HepG2 (cell line): ENCODE measurements around the gene SMAP1. TPM values are rescaled to one million over a fixed set of nuclear protein-coding genes. Genes with fewer than 3 reads are reported as not detected.
A peak's percentile ranks its signal among the peaks of the same experiment; 100 is the strongest.

Experiments
- AHR ChIP-seq: IDR thresholded peaks from 2 replicates; pipeline ENCODE4 v1.6.1; 2018; ENCODE audit warnings: missing genetic modification reagents, missing compliant biosample characterization
- BCL3 ChIP-seq: sonication (generic); formaldehyde crosslinking; IDR thresholded peaks from 2 replicates; pipeline ENCODE4 v1.5.1; 2020; ENCODE audit warnings: mild to moderate bottlenecking, missing genetic modification reagents, moderate library complexity
- BRCA1 ChIP-seq: sonication (generic); formaldehyde crosslinking; IDR thresholded peaks from 2 replicates; pipeline ENCODE4 v1.4.0; 2020; ENCODE audit warnings: missing genetic modification reagents
- ELF3 ChIP-seq: IDR thresholded peaks from 2 replicates; pipeline ENCODE4 v1.6.1; 2016; ENCODE audit warnings: missing genetic modification reagents, missing compliant biosample characterization
- HNRNPLL ChIP-seq: fragments of 200-400 bp; formaldehyde crosslinking; IDR thresholded peaks from 2 replicates; pipeline ENCODE4 v1.6.1; 2017; ENCODE audit warnings: mild to moderate bottlenecking, low read depth, low read length; ENCODE audit not compliant: poor library complexity, severe bottlenecking
- IRF9 ChIP-seq: sonication (generic); formaldehyde crosslinking; IDR thresholded peaks from 2 replicates; pipeline ENCODE4 v1.8.0; 2022; ENCODE audit warnings: missing genetic modification reagents, mild to moderate bottlenecking, borderline replicate concordance
- MATR3 ChIP-seq: sonication (generic); formaldehyde crosslinking; IDR thresholded peaks from 2 replicates; pipeline ENCODE4 v1.4.0; 2020; ENCODE audit warnings: missing genetic modification reagents
- MEF2D ChIP-seq: sonication (generic); formaldehyde crosslinking; IDR thresholded peaks from 2 replicates; pipeline ENCODE4 v1.5.1; 2020; ENCODE audit warnings: mild to moderate bottlenecking, missing genetic modification reagents
- NFYB ChIP-seq: sonication (generic); formaldehyde crosslinking; IDR thresholded peaks from 2 replicates; pipeline ENCODE4 v1.4.0; 2020; ENCODE audit warnings: missing genetic modification reagents
- NR2F6 ChIP-seq, 2 experiments: IDR thresholded peaks; 2 replicates each; pipeline ENCODE4 v1.6.1; 2016; ENCODE audit warnings: antibody characterized with exemption in 1 of 2, mild to moderate bottlenecking in 1 of 2
- PAXIP1 ChIP-seq: sonication (generic); formaldehyde crosslinking; conservative IDR thresholded peaks from 2 replicates; pipeline ENCODE4 v1.4.0; 2020; ENCODE audit warnings: mild to moderate bottlenecking, missing genetic modification reagents, moderate library complexity
- PTBP1 ChIP-seq: fragments of 200-400 bp; formaldehyde crosslinking; IDR thresholded peaks from 2 replicates; pipeline ENCODE4 v1.6.1; 2018; ENCODE audit warnings: low read length, low read depth; ENCODE audit not compliant: poor library complexity, severe bottlenecking
- RFXAP ChIP-seq: sonication (generic); formaldehyde crosslinking; IDR thresholded peaks from 2 replicates; pipeline ENCODE4 v1.4.0; 2020; ENCODE audit warnings: missing genetic modification reagents, borderline replicate concordance
- SATB2 ChIP-seq: sonication (generic); formaldehyde crosslinking; IDR thresholded peaks from 2 replicates; pipeline ENCODE4 v1.5.0; 2020; ENCODE audit warnings: missing genetic modification reagents
- ZNF10 ChIP-seq: sonication (generic); formaldehyde crosslinking; IDR thresholded peaks from 2 replicates; pipeline ENCODE4 v1.4.0; 2020; ENCODE audit warnings: mild to moderate bottlenecking, low read depth, missing genetic modification reagents, borderline replicate concordance
- ZNF136 ChIP-seq: sonication (generic); formaldehyde crosslinking; IDR thresholded peaks from 2 replicates; pipeline ENCODE4 v1.8.1; 2022; ENCODE audit warnings: low read depth, mild to moderate bottlenecking, moderate library complexity, missing genetic modification reagents
- ZNF296 ChIP-seq: sonication (generic); formaldehyde crosslinking; conservative IDR thresholded peaks from 2 replicates; pipeline ENCODE4 v1.5.0; 2020; ENCODE audit warnings: mild to moderate bottlenecking, missing genetic modification reagents
- ZNF34 ChIP-seq: sonication (generic); formaldehyde crosslinking; IDR thresholded peaks from 2 replicates; pipeline ENCODE4 v1.4.0; 2020; ENCODE audit warnings: mild to moderate bottlenecking, missing genetic modification reagents, borderline replicate concordance
- ZNF569 ChIP-seq: sonication (generic); formaldehyde crosslinking; IDR thresholded peaks from 2 replicates; pipeline ENCODE4 v1.5.0; 2020; ENCODE audit warnings: mild to moderate bottlenecking, missing genetic modification reagents, moderate library complexity, borderline replicate concordance
- ZNF660 ChIP-seq: sonication (generic); formaldehyde crosslinking; IDR thresholded peaks from 2 replicates; pipeline ENCODE4 v1.5.1; 2020; ENCODE audit warnings: mild to moderate bottlenecking, low read depth, missing genetic modification reagents, borderline replicate concordance
- polyA plus RNA-seq, 8 experiments: library from polyadenylated mRNA; depleted of rRNA in 3 of 8; stranded (reverse) in 7 of 8; unstranded in 1 of 8; fragments of >200 nt; fragmentation: Illumina TruSeq in 4 of 8; extraction: Trizol in 4 of 8; gene quantifications; 2 replicates each; pipeline versions ENCODE4 v1.2.1 to v1.2.3, GENCODE V29; 2011 to 2016; ENCODE audit warnings: low read depth in 4 of 8, missing spikeins in 1 of 8, mixed read lengths in 1 of 8; ENCODE audit not compliant: insufficient read depth in 1 of 8
- total RNA-seq, 5 experiments: library from RNA; depleted of rRNA; stranded (reverse); fragments of >200 nt; fragmentation: Illumina TruSeq; extraction: Trizol; gene quantifications; 2 replicates each; pipeline ENCODE4 v1.2.3, GENCODE V29; 2016; ENCODE audit warnings: low read depth in 1 of 5

SMAP1 gene
- total and polyA plus RNA-seq, 2 of the 13 experiments (the other 11 are each of a cell fraction or from before 2014, with no cell fraction given), result 13.4 to 17.8 TPM

- TF ChIP-seq PAXIP1 (CRISPR knock-in tag) (peak; percentile 69), NR2F6 (IDR thresholded peaks at IDR 0.05) (no peak), NR2F6 (CRISPR knock-in tag; IDR thresholded peaks at IDR 0.05) (no peak; the same call in 1 of the 2 replicates), SATB2 (CRISPR knock-in tag) (no peak), IRF9 (CRISPR knock-in tag) (peak; percentile 87), MATR3 (CRISPR knock-in tag) (no peak), ZNF34 (CRISPR knock-in tag) (peak; percentile 91; the same call in 1 of the 2 replicates), MEF2D (CRISPR knock-in tag) (no peak), ZNF136 (CRISPR knock-in tag) (peak; percentile 38; the same call in 1 of the 2 replicates), ZNF660 (CRISPR knock-in tag) (no peak), ELF3 (CRISPR knock-in tag) (peak; percentile 97), ZNF296 (CRISPR knock-in tag) (no peak), ZNF10 (CRISPR knock-in tag) (no peak), PTBP1 (no peak), RFXAP (no peak; the same call in 1 of the 2 replicates), AHR (CRISPR knock-in tag) (0 out of 2 replicates have a peak, but pooled peaks have one; percentile 44), NFYB (CRISPR knock-in tag) (no peak), BRCA1 (CRISPR knock-in tag) (no peak; the same call in 1 of the 2 replicates), ZNF569 (CRISPR knock-in tag) (no peak), HNRNPLL (peak; percentile 97), BCL3 (peak; percentile 89; the same call in 1 of the 2 replicates)
Observed at GRCh38 chr6:70667711-70668498, at the start of gene SMAP1 (continued).
